ENCODE results near the gene ATXN7L3. TPM values are rescaled to one million over a fixed set of nuclear protein-coding genes. Genes with fewer than 3 reads are reported as not detected.

Gene ATXN7L3
- total RNA-seq, 1 donor from 2014 or later: 51.1 TPM

GRCh38 chr17:44200478-44201155 is 933 bp upstream of the ATXN7L3 start:
- DNase-seq: peak; percentile 17

- peak; percentile 70 for DNase-seq
These were observed 747 bp downstream of the ATXN7L3 start for GRCh38 chr17:44198721-44199552.

- DNase-seq: peak; percentile 56
These were observed 1.5 kb downstream of the ATXN7L3 start for GRCh38 chr17:44197980-44198720.

GRCh38 chr17:44197107-44197506 is 2.6 kb downstream of the ATXN7L3 start:
- no peak for DNase-seq

- no peak for DNase-seq
These were observed 6.2 kb downstream of the ATXN7L3 start for GRCh38 chr17:44193326-44194084.

DNA sequence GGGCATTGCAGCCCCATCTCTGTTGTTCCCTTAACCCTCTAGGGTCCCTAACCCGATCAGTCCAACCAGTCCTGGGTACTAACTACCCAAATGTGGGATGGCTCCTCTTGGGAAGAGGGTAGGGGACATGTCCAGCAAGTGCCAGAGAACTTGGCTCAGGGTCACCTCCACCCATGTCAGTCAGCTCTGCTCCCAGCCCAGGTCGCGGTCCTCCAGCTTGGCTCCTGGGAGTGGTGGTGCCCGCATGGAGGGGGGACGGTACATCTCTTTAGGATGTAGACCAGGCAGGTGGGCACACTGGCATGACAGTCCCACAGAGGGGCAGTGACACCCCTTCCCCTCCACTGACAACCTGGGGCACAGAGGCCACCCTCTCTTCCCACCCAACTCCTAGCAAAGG is 6.9 kb downstream of the ATXN7L3 start:
- no peak for DNase-seq

DNA sequence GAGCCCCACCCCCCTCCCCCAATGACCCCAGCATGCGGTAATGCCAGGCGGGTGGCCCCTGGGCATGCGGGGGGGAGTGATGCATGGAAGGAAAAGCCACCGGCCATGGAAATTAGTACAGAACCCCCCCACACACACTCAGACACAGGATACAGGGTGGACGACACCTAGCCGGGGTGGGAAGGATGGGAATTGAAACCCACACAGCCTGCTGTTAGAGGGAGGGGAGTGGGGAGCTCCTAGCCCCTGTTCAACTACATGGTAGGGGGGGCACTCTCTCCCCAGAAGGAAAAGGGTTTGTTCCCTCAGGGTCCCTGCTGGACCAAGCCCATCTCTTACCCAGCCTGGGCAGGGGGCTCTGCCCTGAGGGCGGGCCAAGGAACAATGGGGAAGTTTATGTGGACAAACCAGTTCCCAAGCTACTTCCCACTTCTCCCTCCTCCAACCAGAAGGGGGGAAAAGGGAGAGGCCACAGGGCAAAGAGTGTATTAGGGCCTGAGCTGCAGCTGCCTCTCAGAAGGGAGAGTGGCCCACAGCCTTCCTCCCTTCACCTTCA is 7.7 kb downstream of the ATXN7L3 start:
- DNase-seq: no peak

DNA sequence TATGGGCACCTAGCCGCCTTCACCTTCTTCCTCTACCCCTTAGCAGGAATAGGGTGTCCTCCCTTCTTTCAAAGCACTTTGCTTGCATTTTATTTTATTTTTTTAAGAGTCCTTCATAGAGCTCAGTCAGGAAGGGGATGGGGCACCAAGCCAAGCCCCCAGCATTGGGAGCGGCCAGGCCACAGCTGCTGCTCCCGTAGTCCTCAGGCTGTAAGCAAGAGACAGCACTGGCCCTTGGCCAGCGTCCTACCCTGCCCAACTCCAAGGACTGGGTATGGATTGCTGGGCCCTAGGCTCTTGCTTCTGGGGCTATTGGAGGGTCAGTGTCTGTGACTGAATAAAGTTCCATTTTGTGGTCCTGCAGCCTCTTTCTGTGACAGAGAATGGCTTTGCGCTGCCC is 8.3 kb downstream of the ATXN7L3 start:
- no peak for DNase-seq

- DNase-seq: no peak
These were observed 9.2 kb downstream of the ATXN7L3 start for GRCh38 chr17:44190481-44190880.

DNA sequence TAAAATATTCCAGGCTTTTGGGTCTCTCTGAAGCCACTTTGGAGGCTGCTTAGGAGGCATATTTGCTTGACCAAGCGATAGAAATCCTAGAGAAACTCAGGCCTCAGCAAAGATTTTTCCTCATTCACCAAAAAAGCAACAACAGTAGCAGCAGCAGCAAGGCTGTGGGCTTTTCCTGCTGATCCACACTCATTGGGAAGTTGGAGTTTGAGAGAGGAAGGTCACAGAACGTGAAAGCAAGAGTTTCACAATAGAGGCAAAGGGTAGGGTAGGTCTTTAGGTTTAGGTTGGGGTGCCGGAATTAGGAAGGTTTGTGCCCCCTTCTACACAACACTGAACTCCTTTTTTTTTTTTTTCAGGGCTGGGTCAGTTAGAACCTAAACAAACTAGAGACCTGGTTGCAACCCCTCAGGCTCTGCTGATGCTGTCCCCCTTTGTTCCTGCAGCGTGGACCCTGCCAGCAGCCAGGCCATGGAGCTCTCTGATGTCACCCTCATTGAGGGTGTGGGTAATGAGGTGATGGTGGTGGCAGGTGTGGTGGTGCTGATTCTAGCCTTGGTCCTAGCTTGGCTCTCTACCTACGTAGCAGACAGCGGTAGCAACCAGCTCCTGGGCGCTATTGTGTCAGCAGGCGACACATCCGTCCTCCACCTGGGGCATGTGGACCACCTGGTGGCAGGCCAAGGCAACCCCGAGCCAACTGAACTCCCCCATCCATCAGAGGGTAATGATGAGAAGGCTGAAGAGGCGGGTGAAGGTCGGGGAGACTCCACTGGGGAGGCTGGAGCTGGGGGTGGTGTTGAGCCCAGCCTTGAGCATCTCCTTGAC is 10.9 kb downstream of the ATXN7L3 start:
- DNase-seq: no peak

DNA sequence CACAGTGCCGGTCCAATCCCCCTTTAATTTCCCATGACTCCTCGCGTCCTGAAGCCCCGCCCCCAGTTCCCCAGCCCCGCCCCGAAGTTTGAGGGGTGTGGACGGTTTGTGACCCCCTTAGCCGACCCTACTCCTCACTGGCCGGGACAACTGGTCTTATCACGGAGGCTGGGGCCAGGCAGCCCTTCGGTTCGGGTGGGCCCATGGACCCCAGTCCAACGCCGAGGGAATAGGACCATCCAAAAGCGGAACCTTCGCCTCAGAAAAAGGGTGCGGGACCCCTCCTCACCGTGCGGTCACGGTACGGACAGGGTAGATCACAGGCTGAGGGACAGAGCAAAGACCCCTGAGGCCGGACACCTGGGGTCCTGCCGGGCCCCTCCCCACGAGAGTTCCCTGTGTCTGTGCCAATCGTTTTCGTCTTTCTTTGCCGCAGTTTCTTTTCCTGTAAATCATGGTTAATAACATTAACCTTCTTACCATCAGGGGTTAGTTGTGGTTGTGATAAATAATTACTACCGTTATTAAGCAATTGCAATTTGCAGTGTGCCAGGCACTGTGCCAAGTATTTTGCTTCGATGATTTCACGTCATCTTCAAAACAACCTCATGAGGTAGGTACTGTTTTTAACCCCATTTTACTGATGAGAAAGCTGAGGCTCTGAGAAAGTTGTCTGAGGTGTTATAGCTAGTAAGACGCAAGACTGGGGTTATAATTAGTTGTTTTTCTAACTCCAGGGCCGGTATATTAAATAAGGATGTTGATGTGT is 12.4 kb downstream of the ATXN7L3 start:
- DNase-seq: peak; percentile 48

GRCh38 chr17:44186307-44187130 is 13.2 kb downstream of the ATXN7L3 start, which contains the start of gene TMUB2:
TMUB2 (plus strand) TSS chr17:44186972; CDS start chr17:44187709, 737 bp downstream.
- peak; percentile 100 for DNase-seq

DNA sequence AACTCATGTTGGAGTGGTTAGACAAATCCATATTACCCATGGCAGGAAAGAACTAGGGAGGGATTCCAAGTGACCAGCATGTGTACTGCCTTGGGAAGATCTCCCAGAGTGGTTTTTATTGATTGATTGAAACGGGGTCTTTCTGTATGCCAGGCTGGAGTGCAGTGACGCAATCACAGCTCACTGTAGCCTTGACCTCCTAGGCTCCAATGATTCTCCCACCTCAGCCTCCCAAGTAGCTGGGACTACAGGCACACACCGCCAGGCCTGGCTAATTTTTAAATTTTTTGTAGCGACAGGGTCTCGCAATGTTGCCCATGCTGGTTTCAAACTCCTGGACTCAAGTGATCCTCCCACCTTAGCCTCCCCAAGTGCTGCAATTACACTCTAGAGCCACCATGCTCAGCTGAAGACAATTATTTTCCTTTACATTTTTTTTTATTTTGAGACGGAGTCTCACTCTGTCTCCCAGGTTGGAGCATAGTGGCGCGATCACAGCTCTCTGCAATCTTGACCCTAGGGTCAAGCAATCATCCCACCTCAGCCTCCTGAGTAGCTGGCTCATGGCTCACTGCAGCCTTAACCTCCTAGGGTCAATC is 15.4 kb downstream of the ATXN7L3 start:
- DNase-seq: no peak

GRCh38 chr17:44183024-44183423 is 16.7 kb downstream of the ATXN7L3 start:
- DNase-seq: no peak

- DNase-seq: no peak
These were observed 21.6 kb downstream of the ATXN7L3 start for GRCh38 chr17:44178133-44178532.

DNA sequence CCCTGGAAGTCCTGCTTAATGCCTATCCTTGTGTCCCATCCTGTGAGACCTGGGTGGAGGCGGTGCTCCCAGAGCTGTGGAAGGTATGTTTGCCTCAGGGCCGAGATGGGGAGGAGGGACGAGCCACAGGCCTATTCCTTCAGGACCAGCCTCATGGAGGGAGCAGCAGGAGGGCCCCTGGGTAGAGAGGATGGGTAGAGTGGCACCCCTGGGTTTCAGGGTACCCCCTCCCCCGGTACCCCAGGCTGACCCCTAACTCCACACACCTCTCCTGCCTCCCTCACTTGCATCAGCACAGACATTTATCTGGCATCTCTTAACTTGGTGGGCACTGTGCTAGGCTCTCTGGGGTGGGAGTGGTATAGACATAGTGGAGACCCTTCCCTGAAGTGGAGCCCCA is 22.0 kb downstream of the ATXN7L3 start:
- DNase-seq: no peak

- no peak for DNase-seq
These were observed 22.8 kb downstream of the ATXN7L3 start for GRCh38 chr17:44176671-44177501.

DNA sequence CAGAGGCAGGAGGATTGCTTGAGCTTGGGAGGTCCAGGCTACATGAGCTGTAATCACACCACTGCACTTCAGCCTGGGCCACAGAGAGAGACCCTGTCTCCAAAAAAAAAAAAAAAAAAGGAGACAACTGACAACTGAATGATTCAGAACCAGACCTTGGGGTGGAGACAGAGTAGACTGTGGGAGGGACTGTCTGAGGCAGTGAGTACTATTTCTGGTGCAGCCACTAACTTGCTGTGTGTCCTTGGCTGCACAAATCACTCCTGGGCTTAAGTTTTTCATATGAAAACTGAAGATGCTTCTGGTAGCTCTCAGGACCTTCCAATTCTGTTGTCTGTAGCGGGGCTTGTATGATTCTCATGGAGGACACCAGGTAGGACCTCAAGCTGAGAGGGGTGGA is 23.4 kb downstream of the ATXN7L3 start:
- no peak for DNase-seq
